Adrenal gland (tissue), 5 donors: ENCODE results near the gene NOXA1.

Source experiments
- POLR2A ChIP-seq, 2 donors: fragments of 450-650 bp; IDR thresholded peaks; one replicate each; pipeline ENCODE4 v1.6.1; 2017; ENCODE audit warnings: antibody characterized with exemption in 2 of 2, mild to moderate bottlenecking in 2 of 2, moderate library complexity in 1 of 2
- TF ChIP-seq, protein P1 (sequence below), 6 experiments: fragments of 450-650 bp in 4 of 6; fragments of 200-600 bp in 2 of 6; sonication (generic) in 1 of 6; IDR thresholded peaks; 1 replicate in 5 of 6; 2 replicates in 1 of 6; pipeline versions ENCODE4 v1.5.1 to v1.8.0; 2016 to 2021; ENCODE audit warnings: antibody characterized with exemption in 6 of 6, mild to moderate bottlenecking in 2 of 6, moderate library complexity in 1 of 6
- donor health status: DM: no; HTN: no; CAD: no.

DNA sequence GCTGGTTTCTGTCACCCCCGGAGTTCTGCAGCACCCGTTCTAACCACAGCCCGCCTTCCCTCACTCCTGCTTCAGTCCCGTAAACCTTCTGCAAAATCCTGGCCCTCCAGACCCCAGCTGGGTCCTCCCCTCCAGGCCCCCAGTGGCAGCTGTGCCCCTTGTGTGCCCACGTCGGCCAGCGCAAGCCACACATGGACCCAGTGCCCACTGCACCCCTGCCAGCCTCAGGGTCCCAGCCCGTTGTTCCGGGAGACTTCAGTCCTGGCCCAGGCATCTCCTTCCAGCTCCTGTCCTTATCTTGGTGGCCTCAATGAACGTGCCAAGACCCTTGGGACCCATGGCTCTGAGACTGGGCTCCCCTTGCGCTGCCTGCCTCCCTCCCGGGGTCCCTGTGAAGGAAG, 43.4 kb upstream of the NOXA1 start:
- no peak for TF ChIP-seq POLR2A (IDR thresholded peaks at IDR 0.05)
- TF ChIP-seq, protein P1, sequence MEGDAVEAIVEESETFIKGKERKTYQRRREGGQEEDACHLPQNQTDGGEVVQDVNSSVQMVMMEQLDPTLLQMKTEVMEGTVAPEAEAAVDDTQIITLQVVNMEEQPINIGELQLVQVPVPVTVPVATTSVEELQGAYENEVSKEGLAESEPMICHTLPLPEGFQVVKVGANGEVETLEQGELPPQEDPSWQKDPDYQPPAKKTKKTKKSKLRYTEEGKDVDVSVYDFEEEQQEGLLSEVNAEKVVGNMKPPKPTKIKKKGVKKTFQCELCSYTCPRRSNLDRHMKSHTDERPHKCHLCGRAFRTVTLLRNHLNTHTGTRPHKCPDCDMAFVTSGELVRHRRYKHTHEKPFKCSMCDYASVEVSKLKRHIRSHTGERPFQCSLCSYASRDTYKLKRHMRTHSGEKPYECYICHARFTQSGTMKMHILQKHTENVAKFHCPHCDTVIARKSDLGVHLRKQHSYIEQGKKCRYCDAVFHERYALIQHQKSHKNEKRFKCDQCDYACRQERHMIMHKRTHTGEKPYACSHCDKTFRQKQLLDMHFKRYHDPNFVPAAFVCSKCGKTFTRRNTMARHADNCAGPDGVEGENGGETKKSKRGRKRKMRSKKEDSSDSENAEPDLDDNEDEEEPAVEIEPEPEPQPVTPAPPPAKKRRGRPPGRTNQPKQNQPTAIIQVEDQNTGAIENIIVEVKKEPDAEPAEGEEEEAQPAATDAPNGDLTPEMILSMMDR (IDR thresholded peaks at IDR 0.05), result no peak
